NCI-H774 (cell line): ENCODE results near the gene PPP2R3A.
"Not testable (repeated sequence)": the region's sequence is repeated elsewhere in the genome, so short reads cannot be mapped to it uniquely, and the experiment has no call there.

Experiments
- DNase-seq: peaks from one replicate; lab custom pipeline; 2025; lab: John Stamatoyannopoulos, UW

Gene PPP2R3A

GRCh38 chr3:136083641-136084382, 118.3 kb downstream of the PPP2R3A start:
- DNase-seq: not testable (repeated sequence)

GRCh38 chr3:136085067-136085466, 119.5 kb downstream of the PPP2R3A start:
- DNase-seq: not testable (repeated sequence)

GRCh38 chr3:136093771-136094170, 128.2 kb downstream of the PPP2R3A start:
- no peak for DNase-seq

- DNase-seq: no peak
Observed at GRCh38 chr3:136105044-136105443, 139.5 kb downstream of the PPP2R3A start.

- DNase-seq: no peak
Observed at GRCh38 chr3:136106101-136106500, 140.6 kb downstream of the PPP2R3A start.

GRCh38 chr3:136109499-136109898, 144.0 kb downstream of the PPP2R3A start:
- DNase-seq: no peak

- no peak for DNase-seq
Observed at GRCh38 chr3:136110481-136110880, 145.0 kb downstream of the PPP2R3A start.

- no peak for DNase-seq
Observed at GRCh38 chr3:136114421-136114820, 148.9 kb downstream of the PPP2R3A start.

- DNase-seq: not testable (repeated sequence)
Observed at GRCh38 chr3:136119332-136119731, 153.8 kb downstream of the PPP2R3A start.

GRCh38 chr3:136119783-136120182, 154.3 kb downstream of the PPP2R3A start:
- DNase-seq: not testable (repeated sequence)

GRCh38 chr3:136120373-136121348, 155.1 kb downstream of the PPP2R3A start:
- no peak for DNase-seq

- no peak for DNase-seq
Observed at GRCh38 chr3:136122006-136122405, 156.5 kb downstream of the PPP2R3A start.

- not testable (repeated sequence) for DNase-seq
Observed at GRCh38 chr3:136131647-136132046, 166.1 kb downstream of the PPP2R3A start.

- DNase-seq: no peak
Observed at GRCh38 chr3:136134091-136134490, 168.6 kb downstream of the PPP2R3A start.

- DNase-seq: no peak
Observed at GRCh38 chr3:136135039-136135802, 169.7 kb downstream of the PPP2R3A start.

- no peak for DNase-seq
Observed at GRCh38 chr3:136136454-136136853, 170.9 kb downstream of the PPP2R3A start.

- DNase-seq: no peak
Observed at GRCh38 chr3:136141291-136141785, 175.8 kb downstream of the PPP2R3A start.

GRCh38 chr3:136141891-136142290, 176.4 kb downstream of the PPP2R3A start:
- no peak for DNase-seq

GRCh38 chr3:136142592-136142991, 177.1 kb downstream of the PPP2R3A start:
- peak; percentile 56 for DNase-seq

- DNase-seq: not testable (repeated sequence)
Observed at GRCh38 chr3:136144397-136144796, 178.9 kb downstream of the PPP2R3A start.

GRCh38 chr3:136146981-136147729, 181.6 kb downstream of the PPP2R3A start:
- DNase-seq: no peak
